ENCODE measurements around the gene CDKN2AIPNL.

- no peak for TF ChIP-seq CTCF (IDR thresholded peaks at IDR 0.05)
- no peak for TF ChIP-seq POLR2A (IDR thresholded peaks at IDR 0.05)
Measured at GRCh38 chr5:134430001-134430569, 18.4 kb upstream of the CDKN2AIPNL start.

Measured in uterus (tissue), 2 donors.